Panc1 (cell line): ENCODE measurements around the gene INMT. TPM values are rescaled to one million over a fixed set of nuclear protein-coding genes. Genes with fewer than 3 reads are reported as not detected.

Source experiments
- ATAC-seq: fragments of 200-7000 bp; cut with Tn5 transposase; 2 replicates; pipeline ENCODE4 v1.9.1; 2020; ENCODE audit warnings: mild to moderate bottlenecking, moderate library complexity
- BruUV-seq: library from RNA; stranded (reverse); fragments of 400-500 nt; replicated peaks from 2 replicates; lab custom pipeline; 2021; lab: Mats Ljungman, UMichigan
- CTCF ChIA-PET: fragments of 300-600 bp; sonication (Branson Sonifier 250); formaldehyde crosslinking; loops from one replicate; lab custom pipeline; 2022; ENCODE audit warnings: antibody characterized with exemption; lab: Charles Lee
- POLR2A ChIA-PET: fragments of 300-600 bp; sonication (Branson Sonifier 250); formaldehyde crosslinking; loops from one replicate; lab custom pipeline; 2022; ENCODE audit warnings: antibody characterized with exemption; lab: Charles Lee
- DNase-seq: peaks from one replicate; pipeline ENCODE4 v3.0.0-alpha.2; 2010; ENCODE audit warnings: low read depth, low spot score
- H3K27ac ChIP-seq: 2 replicates; pipeline ENCODE4 v1.5.1; 2011; ENCODE audit warnings: mild to moderate bottlenecking, low read length, inconsistent platforms
- H3K27me3 ChIP-seq: fragments of 200-500 bp; sonication (Bioruptor generic); 2 replicates; pipeline ENCODE4 v1.6.0; 2014; ENCODE audit warnings: low read length, inconsistent platforms; ENCODE audit not compliant: control insufficient read depth, insufficient read depth
- H3K36me3 ChIP-seq: fragments of 200-500 bp; sonication (Bioruptor generic); 2 replicates; pipeline ENCODE4 v1.5.1; 2014; ENCODE audit warnings: inconsistent platforms, mild to moderate bottlenecking, low read length, moderate library complexity; ENCODE audit not compliant: control insufficient read depth, insufficient read depth
- H3K4me1 ChIP-seq: 2 replicates; pipeline ENCODE4 v1.5.1; 2011; ENCODE audit warnings: inconsistent platforms, mild to moderate bottlenecking, low read length, moderate library complexity; ENCODE audit not compliant: control insufficient read depth, insufficient read depth
- H3K4me3 ChIP-seq, 2 experiments: 2 replicates each; pipeline ENCODE4 v1.5.1; 2011 to 2012; ENCODE audit warnings: low read depth in 2 of 2, low read length in 2 of 2, mild to moderate bottlenecking in 2 of 2, inconsistent platforms in 1 of 2, moderate library complexity in 1 of 2
- H3K9me3 ChIP-seq: fragments of 200-500 bp; sonication (Bioruptor generic); 2 replicates; pipeline ENCODE4 v1.5.1; 2014; ENCODE audit warnings: low read depth, mild to moderate bottlenecking, inconsistent platforms, low read length, moderate library complexity; ENCODE audit not compliant: control insufficient read depth, insufficient read depth
- POLR2AphosphoS5 ChIP-seq: IDR thresholded peaks from 2 replicates; pipeline ENCODE4 v1.6.1; 2012; ENCODE audit warnings: mild to moderate bottlenecking, low read depth, low read length, moderate library complexity
- SIN3A ChIP-seq: IDR thresholded peaks from 2 replicates; pipeline ENCODE4 v1.6.1; 2012; ENCODE audit warnings: low read depth, mild to moderate bottlenecking, low read length, moderate library complexity, borderline replicate concordance; ENCODE audit not compliant: insufficient read depth
- TCF7L2 ChIP-seq: IDR thresholded peaks from 2 replicates; pipeline ENCODE4 v1.6.1; 2011; ENCODE audit warnings: mild to moderate bottlenecking, low read depth, low read length, inconsistent platforms
- in situ Hi-C: cut with HindIII; loops from 2 replicates; pipeline ENCODE4 v1.10.0; 2016; ENCODE audit warnings: low sequenced_read_pairs, low pct_unique_long_range_greater_than_20kb
- intact Hi-C: fragments of 100-400 bp; cut with micrococcal nuclease; formaldehyde crosslinking; loops from one replicate; pipeline ENCODE4 v1.10.0; 2022; ENCODE audit not compliant: unreplicated experiment
- total RNA-seq: library from RNA; stranded (reverse); gene quantifications from one replicate; pipeline ENCODE4 v1.2.1, GENCODE V29; 2021; ENCODE audit not compliant: unreplicated experiment
- TF ChIP-seq, protein P1 (sequence below), 2 experiments: IDR thresholded peaks; 2 replicates each; pipeline ENCODE4 v1.6.1; 2011 to 2012; ENCODE audit warnings: low read depth in 2 of 2, control low read depth in 1 of 2, low read length in 1 of 2, mild to moderate bottlenecking in 1 of 2, moderate library complexity in 1 of 2; ENCODE audit not compliant: insufficient read depth in 1 of 2
- TF ChIP-seq, protein P2 (sequence below): fragments of 450-650 bp; IDR thresholded peaks from 2 replicates; pipeline ENCODE4 v1.5.1; 2017; ENCODE audit warnings: mild to moderate bottlenecking

The INMT gene
- total RNA-seq, 1 experiment from 2014 or later: 0.13 TPM

DNA sequence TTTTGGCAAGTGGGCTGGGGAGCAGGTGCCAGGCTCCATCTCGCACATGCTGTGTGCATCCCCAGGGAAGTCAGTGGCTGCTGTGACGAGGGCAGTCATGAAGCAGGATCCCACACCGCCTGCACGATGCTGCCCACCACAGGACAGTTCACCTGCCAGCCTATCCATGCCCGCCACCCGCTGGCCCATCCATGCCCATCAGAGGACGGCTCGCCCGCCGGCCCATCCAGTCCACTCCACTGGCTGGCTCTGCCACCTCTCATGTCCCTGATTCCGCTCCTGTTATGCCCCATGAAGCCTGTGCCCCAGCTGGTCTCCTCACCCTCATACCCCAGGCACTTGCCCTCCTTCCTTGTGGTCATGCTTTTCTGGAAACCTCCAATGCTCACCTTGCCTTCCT, 18.2 kb upstream of the INMT start:
- CTCF ChIA-PET: no interaction called here
- Histone ChIP-seq H3K27ac (no peak overlapping the region), H3K4me1 (no peaks in the 10 kb centered on the region), H3K4me3 (no peak overlapping the region), H3K36me3 (no peaks in the 10 kb centered on the region), H3K9me3 (no peaks in the 10 kb centered on the region), H3K27me3 (peaks cover 14% of the 10 kb centered on the region)
- no peak for ATAC-seq
- no peak for DNase-seq
- TF ChIP-seq TCF7L2 (no peak), SIN3A (no peak), POLR2AphosphoS5 (no peak)
- TF ChIP-seq, protein P1, sequence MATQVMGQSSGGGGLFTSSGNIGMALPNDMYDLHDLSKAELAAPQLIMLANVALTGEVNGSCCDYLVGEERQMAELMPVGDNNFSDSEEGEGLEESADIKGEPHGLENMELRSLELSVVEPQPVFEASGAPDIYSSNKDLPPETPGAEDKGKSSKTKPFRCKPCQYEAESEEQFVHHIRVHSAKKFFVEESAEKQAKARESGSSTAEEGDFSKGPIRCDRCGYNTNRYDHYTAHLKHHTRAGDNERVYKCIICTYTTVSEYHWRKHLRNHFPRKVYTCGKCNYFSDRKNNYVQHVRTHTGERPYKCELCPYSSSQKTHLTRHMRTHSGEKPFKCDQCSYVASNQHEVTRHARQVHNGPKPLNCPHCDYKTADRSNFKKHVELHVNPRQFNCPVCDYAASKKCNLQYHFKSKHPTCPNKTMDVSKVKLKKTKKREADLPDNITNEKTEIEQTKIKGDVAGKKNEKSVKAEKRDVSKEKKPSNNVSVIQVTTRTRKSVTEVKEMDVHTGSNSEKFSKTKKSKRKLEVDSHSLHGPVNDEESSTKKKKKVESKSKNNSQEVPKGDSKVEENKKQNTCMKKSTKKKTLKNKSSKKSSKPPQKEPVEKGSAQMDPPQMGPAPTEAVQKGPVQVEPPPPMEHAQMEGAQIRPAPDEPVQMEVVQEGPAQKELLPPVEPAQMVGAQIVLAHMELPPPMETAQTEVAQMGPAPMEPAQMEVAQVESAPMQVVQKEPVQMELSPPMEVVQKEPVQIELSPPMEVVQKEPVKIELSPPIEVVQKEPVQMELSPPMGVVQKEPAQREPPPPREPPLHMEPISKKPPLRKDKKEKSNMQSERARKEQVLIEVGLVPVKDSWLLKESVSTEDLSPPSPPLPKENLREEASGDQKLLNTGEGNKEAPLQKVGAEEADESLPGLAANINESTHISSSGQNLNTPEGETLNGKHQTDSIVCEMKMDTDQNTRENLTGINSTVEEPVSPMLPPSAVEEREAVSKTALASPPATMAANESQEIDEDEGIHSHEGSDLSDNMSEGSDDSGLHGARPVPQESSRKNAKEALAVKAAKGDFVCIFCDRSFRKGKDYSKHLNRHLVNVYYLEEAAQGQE (IDR thresholded peaks at IDR 0.05; ENCODE audit: insufficient read depth in 1 of 2, low read depth in 2 of 2, low read length in 1 of 2): no peak
- TF ChIP-seq, protein P2, sequence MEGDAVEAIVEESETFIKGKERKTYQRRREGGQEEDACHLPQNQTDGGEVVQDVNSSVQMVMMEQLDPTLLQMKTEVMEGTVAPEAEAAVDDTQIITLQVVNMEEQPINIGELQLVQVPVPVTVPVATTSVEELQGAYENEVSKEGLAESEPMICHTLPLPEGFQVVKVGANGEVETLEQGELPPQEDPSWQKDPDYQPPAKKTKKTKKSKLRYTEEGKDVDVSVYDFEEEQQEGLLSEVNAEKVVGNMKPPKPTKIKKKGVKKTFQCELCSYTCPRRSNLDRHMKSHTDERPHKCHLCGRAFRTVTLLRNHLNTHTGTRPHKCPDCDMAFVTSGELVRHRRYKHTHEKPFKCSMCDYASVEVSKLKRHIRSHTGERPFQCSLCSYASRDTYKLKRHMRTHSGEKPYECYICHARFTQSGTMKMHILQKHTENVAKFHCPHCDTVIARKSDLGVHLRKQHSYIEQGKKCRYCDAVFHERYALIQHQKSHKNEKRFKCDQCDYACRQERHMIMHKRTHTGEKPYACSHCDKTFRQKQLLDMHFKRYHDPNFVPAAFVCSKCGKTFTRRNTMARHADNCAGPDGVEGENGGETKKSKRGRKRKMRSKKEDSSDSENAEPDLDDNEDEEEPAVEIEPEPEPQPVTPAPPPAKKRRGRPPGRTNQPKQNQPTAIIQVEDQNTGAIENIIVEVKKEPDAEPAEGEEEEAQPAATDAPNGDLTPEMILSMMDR: no peak
- no TSS peak for BruUV-seq
- in situ Hi-C loops (no loop called here), intact Hi-C loops (loop anchor here (10.0 kb wide), 1 partner anchor 59 kb away; no protein-coding TSS in a partner anchor)
- POLR2A ChIA-PET: no interaction called here

DNA sequence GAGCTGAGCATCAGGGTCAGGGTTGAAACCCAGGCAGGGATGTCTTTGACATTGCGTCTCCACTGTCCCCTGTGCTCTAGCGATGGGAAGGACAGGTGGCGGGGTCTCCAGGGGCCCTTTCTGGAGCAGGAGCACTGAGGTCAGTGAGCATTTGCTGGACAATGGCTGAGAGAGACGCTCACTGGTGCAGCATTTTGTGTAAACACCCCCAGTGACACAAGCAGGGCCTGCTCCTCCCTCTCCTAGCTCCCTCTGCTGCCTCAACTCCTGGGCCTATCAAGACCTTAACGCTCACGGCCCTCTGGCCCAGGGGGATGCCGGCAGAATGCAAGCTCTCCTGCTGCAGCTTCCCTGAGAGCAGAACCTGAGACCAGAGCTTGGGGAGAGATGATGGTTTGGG, 17.4 kb upstream of the INMT start:
- no TSS peak for BruUV-seq

More for the DNA sequence above, 17.4 kb upstream of the INMT start:
- Histone ChIP-seq H3K9me3 (no peaks in the 10 kb centered on the region), H3K27ac (no peak overlapping the region), H3K4me3 (no peak overlapping the region), H3K36me3 (no peaks in the 10 kb centered on the region), H3K4me1 (no peaks in the 10 kb centered on the region), H3K27me3 (peaks cover 14% of the 10 kb centered on the region)
- CTCF ChIA-PET: no interaction called here
- POLR2A ChIA-PET: no interaction called here
- in situ Hi-C loops: no loop called here
- DNase-seq: no peak
- no peak for ATAC-seq
- intact Hi-C loops: loop anchor here (10.0 kb wide), 1 partner anchor 60 kb away; no protein-coding TSS in a partner anchor
- TF ChIP-seq SIN3A (no peak), TCF7L2 (no peak), POLR2AphosphoS5 (no peak)
- TF ChIP-seq, protein P2: no peak
- TF ChIP-seq, protein P1 (IDR thresholded peaks at IDR 0.05; ENCODE audit: insufficient read depth in 1 of 2, low read depth in 2 of 2, low read length in 1 of 2): no peak
